SJCRH30 (cell line): ENCODE measurements around the gene POLA1. TPM values are rescaled to one million over a fixed set of nuclear protein-coding genes. Genes with fewer than 3 reads are reported as not detected.
"Not testable (repeated sequence)": the region's sequence is repeated elsewhere in the genome, so short reads cannot be mapped to it uniquely, and the experiment has no call there.

Experiments used
- DNase-seq, 2 experiments: peaks; one replicate each; pipeline ENCODE4 v3.0.0-alpha.2; 2015 to 2020
- H3K27ac ChIP-seq: fragments of 250-450 bp; sonication (Bioruptor Pico); 2 replicates; pipeline ENCODE4 v1.5.1; 2020; ENCODE audit warnings: mild to moderate bottlenecking, moderate library complexity
- H3K27me3 ChIP-seq: fragments of 250-450 bp; sonication (Bioruptor Pico); 2 replicates; pipeline ENCODE4 v1.5.1; 2020; ENCODE audit warnings: mild to moderate bottlenecking, moderate library complexity
- H3K36me3 ChIP-seq: fragments of 250-450 bp; sonication (Bioruptor Pico); 2 replicates; pipeline ENCODE4 v1.5.1; 2020; ENCODE audit warnings: mild to moderate bottlenecking, moderate library complexity
- H3K4me1 ChIP-seq: fragments of 250-450 bp; sonication (Bioruptor Pico); 2 replicates; pipeline ENCODE4 v1.5.1; 2020; ENCODE audit warnings: mild to moderate bottlenecking, moderate library complexity
- H3K4me3 ChIP-seq: fragments of 250-450 bp; sonication (Bioruptor Pico); 2 replicates; pipeline ENCODE4 v1.5.1; 2020; ENCODE audit warnings: mild to moderate bottlenecking, moderate library complexity
- H3K9me3 ChIP-seq: fragments of 250-450 bp; sonication (Bioruptor Pico); replicated peaks from 2 replicates; pipeline ENCODE4 v1.5.1; 2020; ENCODE audit warnings: mild to moderate bottlenecking, moderate library complexity
- total RNA-seq: library from RNA; depleted of rRNA; stranded (reverse); fragments of >200 nt; shearing (Covaris generic); gene quantifications from 2 replicates; pipeline ENCODE4 v1.2.3, GENCODE V29; 2014

POLA1 gene
- total RNA-seq, 1 experiment from 2014 or later: 61.2 TPM

DNA sequence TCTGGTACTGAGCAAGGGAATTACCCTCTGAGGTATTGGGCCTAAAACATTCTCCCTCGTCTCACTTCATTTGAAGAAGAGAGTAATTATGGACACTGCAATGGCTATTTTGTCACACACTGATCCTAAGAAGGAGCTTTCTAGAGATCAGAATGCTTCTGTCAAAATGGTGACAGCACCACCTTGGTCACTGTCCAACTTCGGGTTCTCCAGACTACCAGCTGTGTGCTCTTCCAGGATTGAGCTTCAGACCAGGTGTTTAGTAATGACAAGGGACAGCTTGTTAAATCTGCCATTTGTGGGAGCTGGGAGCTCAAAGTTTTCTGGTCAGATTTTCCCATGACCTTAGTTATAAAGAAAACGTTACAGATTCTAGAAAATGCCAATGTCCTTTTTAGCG is 105.4 kb downstream of the POLA1 start:
- Histone ChIP-seq H3K27ac (no peak overlapping the region), H3K4me3 (no peak overlapping the region), H3K27me3 (no peaks in the 10 kb centered on the region), H3K36me3 (peaks cover 3% of the 10 kb centered on the region; the same call in 1 of the 2 replicates), H3K9me3 (no peaks in the 10 kb centered on the region), H3K4me1 (no peaks in the 10 kb centered on the region)
- DNase-seq: no peak

- no peak overlapping the region for H3K4me3 ChIP-seq
- no peaks in the 10 kb centered on the region for H3K9me3 ChIP-seq
- no peak overlapping the region for H3K27ac ChIP-seq
- H3K4me1 ChIP-seq: no peaks in the 10 kb centered on the region
- no peak for DNase-seq
- H3K27me3 ChIP-seq: no peaks in the 10 kb centered on the region
- peaks cover 3% of the 10 kb centered on the region; the same call in 1 of the 2 replicates for H3K36me3 ChIP-seq
Observed at GRCh38 chrX:24799565-24799964, 105.8 kb downstream of the POLA1 start.

- Histone ChIP-seq H3K27me3 (no peaks in the 10 kb centered on the region), H3K4me3 (no peak overlapping the region), H3K27ac (no peak overlapping the region), H3K4me1 (no peaks in the 10 kb centered on the region), H3K9me3 (no peaks in the 10 kb centered on the region), H3K36me3 (peaks cover 1% of the 10 kb centered on the region)
- no peak for DNase-seq
Observed at GRCh38 chrX:24805201-24805600, 111.5 kb downstream of the POLA1 start.

GRCh38 chrX:24819807-24820206 is 126.1 kb downstream of the POLA1 start:
- H3K9me3 ChIP-seq, H3K4me3 ChIP-seq, H3K27me3 ChIP-seq, H3K4me1 ChIP-seq, H3K27ac ChIP-seq, DNase-seq: not testable (repeated sequence)
- H3K36me3 ChIP-seq: peaks cover 13% of the 10 kb centered on the region

- H3K4me3 ChIP-seq: no peak overlapping the region
- no peaks in the 10 kb centered on the region for H3K4me1 ChIP-seq
- H3K27ac ChIP-seq: no peak overlapping the region
- H3K27me3 ChIP-seq: no peaks in the 10 kb centered on the region
- DNase-seq: no peak
- H3K9me3 ChIP-seq: no peaks in the 10 kb centered on the region
- peaks cover 20% of the 10 kb centered on the region; the same call in 1 of the 2 replicates for H3K36me3 ChIP-seq
Observed at GRCh38 chrX:24828147-24828546, 134.4 kb downstream of the POLA1 start.

- DNase-seq: no peak
- Histone ChIP-seq H3K4me3 (no peak overlapping the region), H3K27ac (no peak overlapping the region), H3K27me3 (no peaks in the 10 kb centered on the region), H3K36me3 (peaks cover 20% of the 10 kb centered on the region; the same call in 1 of the 2 replicates), H3K9me3 (no peaks in the 10 kb centered on the region), H3K4me1 (no peaks in the 10 kb centered on the region)
Observed at GRCh38 chrX:24828600-24828999, 134.9 kb downstream of the POLA1 start.

- DNase-seq: no peak
- Histone ChIP-seq H3K27ac (no peak overlapping the region), H3K36me3 (peaks cover 9% of the 10 kb centered on the region; the same call in 1 of the 2 replicates), H3K4me1 (no peaks in the 10 kb centered on the region), H3K9me3 (no peaks in the 10 kb centered on the region), H3K4me3 (no peak overlapping the region), H3K27me3 (no peaks in the 10 kb centered on the region)
Observed at GRCh38 chrX:24833695-24834094, 140.0 kb downstream of the POLA1 start.

GRCh38 chrX:24837966-24838365 is 144.2 kb downstream of the POLA1 start:
- no peak overlapping the region for H3K27ac ChIP-seq

GRCh38 chrX:24838629-24839028 is 144.9 kb downstream of the POLA1 start:
- peak; percentile 2 to 51 for DNase-seq

More at GRCh38 chrX:24837966-24838365, 144.2 kb downstream of the POLA1 start:
- Histone ChIP-seq H3K36me3 (peaks cover 2% of the 10 kb centered on the region), H3K9me3 (no peaks in the 10 kb centered on the region), H3K4me1 (no peaks in the 10 kb centered on the region), H3K27me3 (no peaks in the 10 kb centered on the region), H3K4me3 (no peak overlapping the region)
- no peak for DNase-seq

GRCh38 chrX:24839331-24839730 is 145.6 kb downstream of the POLA1 start:
- no peak overlapping the region for H3K27ac ChIP-seq
- H3K4me1 ChIP-seq: no peaks in the 10 kb centered on the region
- DNase-seq: no peak
- no peak overlapping the region for H3K4me3 ChIP-seq
- H3K9me3 ChIP-seq: no peaks in the 10 kb centered on the region
- no peaks in the 10 kb centered on the region for H3K27me3 ChIP-seq
- peaks cover 11% of the 10 kb centered on the region for H3K36me3 ChIP-seq

More at GRCh38 chrX:24838629-24839028, 144.9 kb downstream of the POLA1 start:
- H3K4me1 ChIP-seq: no peaks in the 10 kb centered on the region
- no peaks in the 10 kb centered on the region for H3K27me3 ChIP-seq
- peaks cover 8% of the 10 kb centered on the region for H3K36me3 ChIP-seq
- no peak overlapping the region for H3K27ac ChIP-seq
- no peaks in the 10 kb centered on the region for H3K9me3 ChIP-seq
- no peak overlapping the region for H3K4me3 ChIP-seq

GRCh38 chrX:24842486-24842885 is 148.8 kb downstream of the POLA1 start:
- Histone ChIP-seq H3K27ac (no peak overlapping the region), H3K9me3 (no peaks in the 10 kb centered on the region), H3K27me3 (no peaks in the 10 kb centered on the region), H3K4me1 (no peaks in the 10 kb centered on the region), H3K4me3 (no peak overlapping the region), H3K36me3 (peaks cover 17% of the 10 kb centered on the region)
- DNase-seq: no peak

GRCh38 chrX:24846550-24847150 is 152.9 kb downstream of the POLA1 start:
- Histone ChIP-seq H3K27me3 (no peaks in the 10 kb centered on the region), H3K27ac (no peak overlapping the region), H3K36me3 (peaks cover 27% of the 10 kb centered on the region), H3K9me3 (no peaks in the 10 kb centered on the region), H3K4me3 (no peak overlapping the region), H3K4me1 (no peaks in the 10 kb centered on the region)
- no peak for DNase-seq

GRCh38 chrX:24851289-24851688 is 157.6 kb downstream of the POLA1 start:
- DNase-seq: no peak

DNA sequence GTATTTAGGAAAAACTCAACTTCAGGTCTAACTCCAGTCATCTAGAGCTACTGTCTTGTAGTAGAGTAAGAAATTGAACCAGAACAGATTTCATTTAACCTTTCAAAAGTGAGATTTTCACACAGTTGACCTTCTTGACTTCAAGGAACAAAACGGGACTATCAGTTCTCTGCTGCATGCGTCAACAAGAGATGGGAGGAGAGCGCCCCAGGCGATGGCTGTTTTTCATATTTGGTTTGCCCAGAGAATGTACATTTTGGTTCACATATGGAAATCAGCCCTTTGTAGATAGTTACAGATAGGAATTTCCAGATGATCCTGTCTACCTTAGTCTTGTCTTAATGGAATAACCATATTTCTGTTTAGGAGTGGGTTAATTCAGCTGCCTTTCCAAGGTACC is 158.1 kb downstream of the POLA1 start:
- no peak overlapping the region for H3K4me3 ChIP-seq
- H3K4me1 ChIP-seq: no peaks in the 10 kb centered on the region
- H3K36me3 ChIP-seq: peaks cover 19% of the 10 kb centered on the region
- no peaks in the 10 kb centered on the region for H3K9me3 ChIP-seq
- no peak overlapping the region for H3K27ac ChIP-seq
- H3K27me3 ChIP-seq: no peaks in the 10 kb centered on the region
- no peak for DNase-seq

More at GRCh38 chrX:24851289-24851688, 157.6 kb downstream of the POLA1 start:
- Histone ChIP-seq H3K27me3 (no peaks in the 10 kb centered on the region), H3K27ac (no peak overlapping the region), H3K36me3 (peaks cover 19% of the 10 kb centered on the region), H3K9me3 (no peaks in the 10 kb centered on the region), H3K4me3 (no peak overlapping the region), H3K4me1 (no peaks in the 10 kb centered on the region)

GRCh38 chrX:24858004-24858746 is 164.5 kb downstream of the POLA1 start:
- H3K36me3 ChIP-seq: peaks cover 9% of the 10 kb centered on the region
- H3K4me3 ChIP-seq: no peak overlapping the region
- no peaks in the 10 kb centered on the region for H3K4me1 ChIP-seq
- no peaks in the 10 kb centered on the region for H3K9me3 ChIP-seq
- no peaks in the 10 kb centered on the region for H3K27me3 ChIP-seq
- H3K27ac ChIP-seq: no peak overlapping the region
- DNase-seq: no peak
